NB4 (cell line): ENCODE results near the gene DAPK1.

Experiments
- CTCF ChIP-seq: IDR thresholded peaks from one replicate; pipeline ENCODE4 v1.5.1; 2012; ENCODE audit warnings: low read depth, low read length
- POLR2A ChIP-seq: IDR thresholded peaks from 2 replicates; pipeline ENCODE4 v1.6.1; 2011; ENCODE audit warnings: mild to moderate bottlenecking; ENCODE audit not compliant: insufficient read length; ENCODE audit errors: extremely low read depth

- TF ChIP-seq CTCF (peak; percentile 63), POLR2A (no peak)
Measured at GRCh38 chr9:87678650-87679355, 181.1 kb downstream of the DAPK1 start.
